WTC11 (cell line): ENCODE measurements around the gene PLPP1. TPM values are rescaled to one million over a fixed set of nuclear protein-coding genes. Genes with fewer than 3 reads are reported as not detected.

ENCODE experiments used
- ATAC-seq: fragments of 200-7000 bp; cut with Tn5 transposase; 2 replicates; pipeline ENCODE4 v1.10.0; 2021; ENCODE audit warnings: mild to moderate bottlenecking, moderate library complexity
- CTCF ChIA-PET: fragments of 300-600 bp; sonication (Branson Sonifier 250); formaldehyde crosslinking; loops from one replicate; lab custom pipeline; 2021; ENCODE audit warnings: antibody characterized with exemption; lab: Charles Lee
- POLR2A ChIA-PET: fragments of 350-600 bp; sonication (Branson Sonifier 250); formaldehyde crosslinking; loops from one replicate; lab custom pipeline; 2021; ENCODE audit warnings: antibody characterized with exemption; lab: Charles Lee
- DNase-seq: peaks from one replicate; pipeline ENCODE4 v3.0.0; 2021; ENCODE audit warnings: low spot score
- H3K27ac Mint-ChIP-seq: 2 replicates; pipeline ENCODE4 v1.8.0; 2021; ENCODE audit warnings: mixed read lengths
- H3K27me3 Mint-ChIP-seq: 2 replicates; pipeline ENCODE4 v1.8.0; 2021; ENCODE audit warnings: low read depth, mild to moderate bottlenecking, moderate library complexity, mixed read lengths
- H3K36me3 Mint-ChIP-seq: 2 replicates; pipeline ENCODE4 v1.8.0; 2021; ENCODE audit warnings: mixed read lengths
- H3K4me1 Mint-ChIP-seq: 2 replicates; pipeline ENCODE4 v1.8.0; 2022; ENCODE audit warnings: mixed read lengths
- H3K4me3 Mint-ChIP-seq: 2 replicates; pipeline ENCODE4 v1.8.0; 2021; ENCODE audit warnings: mild to moderate bottlenecking, moderate library complexity, mixed read lengths
- H3K9me3 Mint-ChIP-seq: 2 replicates; pipeline ENCODE4 v1.8.0; 2021; ENCODE audit warnings: mixed read lengths
- CBFB ChIP-seq: sonication (generic); formaldehyde crosslinking; IDR thresholded peaks from 2 replicates; pipeline ENCODE4 v1.8.1; 2022; ENCODE audit warnings: mild to moderate bottlenecking, low read depth, missing genetic modification reagents
- ETV6 ChIP-seq: sonication (generic); formaldehyde crosslinking; IDR thresholded peaks from 2 replicates; pipeline ENCODE4 v1.8.1; 2022; ENCODE audit warnings: mild to moderate bottlenecking, missing genetic modification reagents
- FOXJ3 ChIP-seq: sonication (generic); formaldehyde crosslinking; IDR thresholded peaks from 2 replicates; pipeline ENCODE4 v1.9.0; 2021; ENCODE audit warnings: missing genetic modification reagents, mild to moderate bottlenecking, borderline replicate concordance
- GRHL2 ChIP-seq: fragments of 250-450 bp; sonication (Bioruptor Pico); IDR thresholded peaks from 2 replicates; pipeline ENCODE4 v1.8.0; 2022; ENCODE audit warnings: mild to moderate bottlenecking, moderate library complexity; ENCODE audit not compliant: insufficient replicate concordance, severe bottlenecking
- JAZF1 ChIP-seq: fragments of 250-450 bp; sonication (Bioruptor Pico); IDR thresholded peaks from 2 replicates; pipeline ENCODE4 v1.9.0; 2021; ENCODE audit warnings: moderate library complexity, mild to moderate bottlenecking, inconsistent platforms
- MXD4 ChIP-seq: fragments of 250-450 bp; sonication (Bioruptor Pico); IDR thresholded peaks from 2 replicates; pipeline ENCODE4 v1.8.0; 2021; ENCODE audit warnings: mild to moderate bottlenecking, moderate library complexity, borderline replicate concordance
- NFATC4 ChIP-seq: fragments of 250-450 bp; sonication (Bioruptor Pico); IDR thresholded peaks from 2 replicates; pipeline ENCODE4 v1.9.0; 2021; ENCODE audit warnings: mild to moderate bottlenecking
- PRRX2 ChIP-seq: fragments of 250-450 bp; sonication (Bioruptor Pico); IDR thresholded peaks from 2 replicates; pipeline ENCODE4 v1.8.0; 2021; ENCODE audit warnings: mild to moderate bottlenecking
- RELA ChIP-seq: sonication (generic); formaldehyde crosslinking; IDR thresholded peaks from 2 replicates; pipeline ENCODE4 v1.8.1; 2022; ENCODE audit warnings: missing genetic modification reagents, mild to moderate bottlenecking, borderline replicate concordance
- SMAD3 ChIP-seq: sonication (generic); formaldehyde crosslinking; IDR thresholded peaks from 2 replicates; pipeline ENCODE4 v1.8.0; 2022; ENCODE audit warnings: missing genetic modification reagents, mild to moderate bottlenecking, borderline replicate concordance
- ZBTB21 ChIP-seq: sonication (generic); formaldehyde crosslinking; IDR thresholded peaks from 2 replicates; pipeline ENCODE4 v1.8.1; 2023; ENCODE audit warnings: mild to moderate bottlenecking, missing genetic modification reagents, borderline replicate concordance
- ZNF138 ChIP-seq: sonication (generic); formaldehyde crosslinking; conservative IDR thresholded peaks from 2 replicates; pipeline ENCODE4 v1.8.1; 2022; ENCODE audit warnings: mild to moderate bottlenecking, moderate library complexity, missing genetic modification reagents
- ZNF263 ChIP-seq: sonication (generic); formaldehyde crosslinking; IDR thresholded peaks from 2 replicates; pipeline ENCODE4 v1.8.1; 2022; ENCODE audit warnings: low read depth, mild to moderate bottlenecking, moderate library complexity, missing genetic modification reagents
- ZNF423 ChIP-seq: fragments of 250-450 bp; sonication (Bioruptor Pico); IDR thresholded peaks from 2 replicates; pipeline ENCODE4 v2.1.2; 2022; ENCODE audit warnings: mild to moderate bottlenecking, moderate library complexity
- total RNA-seq: library from RNA; stranded (reverse); gene quantifications from 3 replicates; pipeline ENCODE4 v1.2.3, GENCODE V29; 2021
- TF ChIP-seq, protein P1 (sequence below): sonication (generic); formaldehyde crosslinking; IDR thresholded peaks from 2 replicates; pipeline ENCODE4 v1.8.0; 2022; ENCODE audit warnings: mild to moderate bottlenecking, missing genetic modification reagents
- TF ChIP-seq, protein P2 (sequence below): sonication (generic); formaldehyde crosslinking; IDR thresholded peaks from 2 replicates; pipeline ENCODE4 v1.8.0; 2022; ENCODE audit warnings: mild to moderate bottlenecking, missing genetic modification reagents
- TF ChIP-seq, protein P3 (sequence below): sonication (generic); formaldehyde crosslinking; IDR thresholded peaks from 2 replicates; pipeline ENCODE4 v1.8.1; 2023; ENCODE audit warnings: mild to moderate bottlenecking, missing genetic modification reagents, moderate library complexity
- TF ChIP-seq, protein P4 (sequence below): sonication (generic); formaldehyde crosslinking; IDR thresholded peaks from 2 replicates; pipeline ENCODE4 v1.8.1; 2023; ENCODE audit warnings: mild to moderate bottlenecking, missing genetic modification reagents, moderate library complexity
- TF ChIP-seq, protein P5 (sequence below): sonication (generic); formaldehyde crosslinking; conservative IDR thresholded peaks from 2 replicates; pipeline ENCODE4 v1.8.1; 2023; ENCODE audit warnings: mild to moderate bottlenecking, low read depth, missing genetic modification reagents, moderate library complexity

PLPP1 gene
- total RNA-seq, 1 experiment from 2014 or later, result 43.2 TPM

DNA sequence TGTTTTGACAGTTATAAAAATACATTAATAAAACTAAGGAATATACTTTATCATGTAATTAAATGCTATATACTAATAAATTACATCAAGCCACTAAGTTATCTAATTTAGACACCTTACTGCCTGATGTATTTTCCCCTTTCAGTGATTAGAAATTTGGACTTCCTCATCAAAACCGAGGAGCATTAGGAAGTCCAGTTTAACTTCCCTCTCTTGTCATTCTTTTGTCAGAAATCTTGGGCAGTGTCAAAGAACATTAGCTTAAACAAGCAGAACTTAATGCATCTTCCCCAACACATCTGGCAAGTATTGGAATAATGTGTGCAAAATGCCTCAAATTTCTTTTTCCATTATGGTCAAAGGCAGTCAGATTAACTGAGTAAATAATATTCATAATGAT, 81.6 kb downstream of the PLPP1 start:
- ChIA-PET CTCF (no interaction called here), POLR2A (no interaction called here)
- Mint-ChIP-seq H3K9me3 (no peaks in the 10 kb centered on the region), H3K4me3 (no peak overlapping the region), H3K36me3 (peaks cover 3% of the 10 kb centered on the region; the same call in 1 of the 2 replicates), H3K4me1 (peaks cover 35% of the 10 kb centered on the region), H3K27ac (peak overlapping the region; percentile 41; the same call in 1 of the 2 replicates), H3K27me3 (no peaks in the 10 kb centered on the region)
- no peak for ATAC-seq
- DNase-seq, result no peak
- TF ChIP-seq ZNF138 (CRISPR knock-in tag) (no peak), FOXJ3 (no peak), GRHL2 (CRISPR knock-in tag) (no peak), ZNF263 (CRISPR knock-in tag) (no peak), JAZF1 (no peak), SMAD3 (CRISPR knock-in tag) (no peak), ETV6 (CRISPR knock-in tag) (no peak), ZNF423 (CRISPR knock-in tag) (no peak), CBFB (CRISPR knock-in tag) (no peak), PRRX2 (CRISPR knock-in tag) (no peak), ZBTB21 (CRISPR knock-in tag) (no peak), NFATC4 (CRISPR knock-in tag) (no peak)
- TF ChIP-seq, protein P1, sequence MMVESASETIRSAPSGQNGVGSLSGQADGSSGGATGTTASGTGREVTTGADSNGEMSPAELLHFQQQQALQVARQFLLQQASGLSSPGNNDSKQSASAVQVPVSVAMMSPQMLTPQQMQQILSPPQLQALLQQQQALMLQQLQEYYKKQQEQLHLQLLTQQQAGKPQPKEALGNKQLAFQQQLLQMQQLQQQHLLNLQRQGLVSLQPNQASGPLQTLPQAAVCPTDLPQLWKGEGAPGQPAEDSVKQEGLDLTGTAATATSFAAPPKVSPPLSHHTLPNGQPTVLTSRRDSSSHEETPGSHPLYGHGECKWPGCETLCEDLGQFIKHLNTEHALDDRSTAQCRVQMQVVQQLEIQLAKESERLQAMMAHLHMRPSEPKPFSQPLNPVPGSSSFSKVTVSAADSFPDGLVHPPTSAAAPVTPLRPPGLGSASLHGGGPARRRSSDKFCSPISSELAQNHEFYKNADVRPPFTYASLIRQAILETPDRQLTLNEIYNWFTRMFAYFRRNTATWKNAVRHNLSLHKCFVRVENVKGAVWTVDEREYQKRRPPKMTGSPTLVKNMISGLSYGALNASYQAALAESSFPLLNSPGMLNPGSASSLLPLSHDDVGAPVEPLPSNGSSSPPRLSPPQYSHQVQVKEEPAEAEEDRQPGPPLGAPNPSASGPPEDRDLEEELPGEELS (CRISPR knock-in tag), result no peak
- TF ChIP-seq, protein P2, sequence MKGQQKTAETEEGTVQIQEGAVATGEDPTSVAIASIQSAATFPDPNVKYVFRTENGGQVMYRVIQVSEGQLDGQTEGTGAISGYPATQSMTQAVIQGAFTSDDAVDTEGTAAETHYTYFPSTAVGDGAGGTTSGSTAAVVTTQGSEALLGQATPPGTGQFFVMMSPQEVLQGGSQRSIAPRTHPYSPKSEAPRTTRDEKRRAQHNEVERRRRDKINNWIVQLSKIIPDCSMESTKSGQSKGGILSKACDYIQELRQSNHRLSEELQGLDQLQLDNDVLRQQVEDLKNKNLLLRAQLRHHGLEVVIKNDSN (CRISPR knock-in tag), result no peak
- TF ChIP-seq, protein P3, sequence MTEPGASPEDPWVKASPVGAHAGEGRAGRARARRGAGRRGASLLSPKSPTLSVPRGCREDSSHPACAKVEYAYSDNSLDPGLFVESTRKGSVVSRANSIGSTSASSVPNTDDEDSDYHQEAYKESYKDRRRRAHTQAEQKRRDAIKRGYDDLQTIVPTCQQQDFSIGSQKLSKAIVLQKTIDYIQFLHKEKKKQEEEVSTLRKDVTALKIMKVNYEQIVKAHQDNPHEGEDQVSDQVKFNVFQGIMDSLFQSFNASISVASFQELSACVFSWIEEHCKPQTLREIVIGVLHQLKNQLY (CRISPR knock-in tag), result no peak
- TF ChIP-seq, protein P4, sequence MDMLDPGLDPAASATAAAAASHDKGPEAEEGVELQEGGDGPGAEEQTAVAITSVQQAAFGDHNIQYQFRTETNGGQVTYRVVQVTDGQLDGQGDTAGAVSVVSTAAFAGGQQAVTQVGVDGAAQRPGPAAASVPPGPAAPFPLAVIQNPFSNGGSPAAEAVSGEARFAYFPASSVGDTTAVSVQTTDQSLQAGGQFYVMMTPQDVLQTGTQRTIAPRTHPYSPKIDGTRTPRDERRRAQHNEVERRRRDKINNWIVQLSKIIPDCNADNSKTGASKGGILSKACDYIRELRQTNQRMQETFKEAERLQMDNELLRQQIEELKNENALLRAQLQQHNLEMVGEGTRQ (CRISPR knock-in tag), result no peak

DNA sequence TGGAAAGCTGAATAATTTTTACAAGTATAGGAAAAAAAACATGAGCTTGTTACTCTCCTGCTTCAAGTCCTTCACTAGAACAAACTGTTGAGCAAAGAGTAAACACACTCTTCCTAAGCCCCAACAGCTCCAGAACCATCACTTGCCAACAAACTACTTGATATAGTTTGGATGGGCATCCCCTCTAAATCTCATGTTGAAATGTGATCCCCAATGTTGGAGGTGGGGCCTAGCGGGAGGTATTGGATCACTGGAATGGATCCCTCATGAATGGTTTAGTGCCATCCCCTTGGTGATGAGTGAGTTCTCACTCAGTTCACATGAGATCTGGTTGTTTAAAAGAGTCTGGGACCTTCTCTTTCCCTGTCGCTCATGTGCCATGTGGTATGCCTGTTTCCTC, 82.8 kb downstream of the PLPP1 start:
- CTCF ChIA-PET, result no interaction called here
- Mint-ChIP-seq H3K27ac (0 out of 2 replicates have a peak overlapping the region, but pooled peaks have one; percentile 17), H3K36me3 (peaks cover 5% of the 10 kb centered on the region; the same call in 1 of the 2 replicates), H3K4me1 (peaks cover 39% of the 10 kb centered on the region), H3K27me3 (no peaks in the 10 kb centered on the region), H3K4me3 (no peak overlapping the region), H3K9me3 (no peaks in the 10 kb centered on the region)
- DNase-seq, result no peak
- ATAC-seq, result peak; percentile 43; the same call in 1 of the 2 replicates
- POLR2A ChIA-PET, result no interaction called here
- TF ChIP-seq, protein P5, sequence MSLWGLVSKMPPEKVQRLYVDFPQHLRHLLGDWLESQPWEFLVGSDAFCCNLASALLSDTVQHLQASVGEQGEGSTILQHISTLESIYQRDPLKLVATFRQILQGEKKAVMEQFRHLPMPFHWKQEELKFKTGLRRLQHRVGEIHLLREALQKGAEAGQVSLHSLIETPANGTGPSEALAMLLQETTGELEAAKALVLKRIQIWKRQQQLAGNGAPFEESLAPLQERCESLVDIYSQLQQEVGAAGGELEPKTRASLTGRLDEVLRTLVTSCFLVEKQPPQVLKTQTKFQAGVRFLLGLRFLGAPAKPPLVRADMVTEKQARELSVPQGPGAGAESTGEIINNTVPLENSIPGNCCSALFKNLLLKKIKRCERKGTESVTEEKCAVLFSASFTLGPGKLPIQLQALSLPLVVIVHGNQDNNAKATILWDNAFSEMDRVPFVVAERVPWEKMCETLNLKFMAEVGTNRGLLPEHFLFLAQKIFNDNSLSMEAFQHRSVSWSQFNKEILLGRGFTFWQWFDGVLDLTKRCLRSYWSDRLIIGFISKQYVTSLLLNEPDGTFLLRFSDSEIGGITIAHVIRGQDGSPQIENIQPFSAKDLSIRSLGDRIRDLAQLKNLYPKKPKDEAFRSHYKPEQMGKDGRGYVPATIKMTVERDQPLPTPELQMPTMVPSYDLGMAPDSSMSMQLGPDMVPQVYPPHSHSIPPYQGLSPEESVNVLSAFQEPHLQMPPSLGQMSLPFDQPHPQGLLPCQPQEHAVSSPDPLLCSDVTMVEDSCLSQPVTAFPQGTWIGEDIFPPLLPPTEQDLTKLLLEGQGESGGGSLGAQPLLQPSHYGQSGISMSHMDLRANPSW (CRISPR knock-in tag), result no peak
- TF ChIP-seq RELA, result no peak
- TF ChIP-seq MXD4, result no peak
